Epithelial cell of proximal tubule (primary cell): Measurements from ENCODE around the gene PTDSS2. TPM values are rescaled to one million over a fixed set of nuclear protein-coding genes. Genes with fewer than 3 reads are reported as not detected.
A peak's percentile ranks its signal among the peaks of the same experiment; 100 is the strongest.
"Not testable (repeated sequence)": the region's sequence is repeated elsewhere in the genome, so short reads cannot be mapped to it uniquely, and the experiment has no call there.

Experiments
- DNase-seq: peaks from one replicate; pipeline ENCODE4 v3.0.0-alpha.2; 2011; ENCODE audit warnings: low read depth
- H3K4me3 ChIP-seq: 2 replicates; pipeline ENCODE4 v1.5.1; 2011; ENCODE audit warnings: low read depth, mild to moderate bottlenecking, low read length
- total RNA-seq: library from RNA; depleted of rRNA; stranded (reverse); fragments of >200 nt; gene quantifications from 2 replicates; pipeline ENCODE4 v1.2.3, GENCODE V29; 2015
- TF ChIP-seq, protein P1 (sequence below): conservative IDR thresholded peaks from 2 replicates; pipeline ENCODE4 v1.5.1; 2012; ENCODE audit warnings: low read depth, mild to moderate bottlenecking, low read length

PTDSS2 gene
- total RNA-seq, 1 donor from 2014 or later, result 53.4 TPM

DNA sequence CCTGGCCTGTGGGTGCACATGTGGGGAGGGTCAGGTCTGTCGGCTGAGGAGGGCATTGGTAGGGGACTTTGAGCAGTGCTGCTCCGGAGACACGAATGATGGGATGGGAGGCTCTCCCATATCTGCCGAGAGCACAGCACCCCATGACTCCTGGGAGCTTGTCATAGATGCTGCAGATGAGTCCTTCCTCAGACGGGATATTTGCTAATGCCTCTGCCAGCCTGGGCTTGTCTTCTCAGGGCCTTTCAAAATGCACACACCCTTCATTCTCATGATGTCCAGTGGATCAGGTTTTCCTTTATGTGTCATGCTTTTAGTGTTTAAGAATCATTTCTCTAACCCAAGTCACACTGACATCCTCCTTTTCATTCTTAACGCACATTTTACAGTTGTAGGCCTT lies 65.1 kb downstream of the PTDSS2 start:
- no peak for DNase-seq
- TF ChIP-seq, protein P1, sequence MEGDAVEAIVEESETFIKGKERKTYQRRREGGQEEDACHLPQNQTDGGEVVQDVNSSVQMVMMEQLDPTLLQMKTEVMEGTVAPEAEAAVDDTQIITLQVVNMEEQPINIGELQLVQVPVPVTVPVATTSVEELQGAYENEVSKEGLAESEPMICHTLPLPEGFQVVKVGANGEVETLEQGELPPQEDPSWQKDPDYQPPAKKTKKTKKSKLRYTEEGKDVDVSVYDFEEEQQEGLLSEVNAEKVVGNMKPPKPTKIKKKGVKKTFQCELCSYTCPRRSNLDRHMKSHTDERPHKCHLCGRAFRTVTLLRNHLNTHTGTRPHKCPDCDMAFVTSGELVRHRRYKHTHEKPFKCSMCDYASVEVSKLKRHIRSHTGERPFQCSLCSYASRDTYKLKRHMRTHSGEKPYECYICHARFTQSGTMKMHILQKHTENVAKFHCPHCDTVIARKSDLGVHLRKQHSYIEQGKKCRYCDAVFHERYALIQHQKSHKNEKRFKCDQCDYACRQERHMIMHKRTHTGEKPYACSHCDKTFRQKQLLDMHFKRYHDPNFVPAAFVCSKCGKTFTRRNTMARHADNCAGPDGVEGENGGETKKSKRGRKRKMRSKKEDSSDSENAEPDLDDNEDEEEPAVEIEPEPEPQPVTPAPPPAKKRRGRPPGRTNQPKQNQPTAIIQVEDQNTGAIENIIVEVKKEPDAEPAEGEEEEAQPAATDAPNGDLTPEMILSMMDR, result no peak
- no peak overlapping the region for H3K4me3 ChIP-seq

DNA sequence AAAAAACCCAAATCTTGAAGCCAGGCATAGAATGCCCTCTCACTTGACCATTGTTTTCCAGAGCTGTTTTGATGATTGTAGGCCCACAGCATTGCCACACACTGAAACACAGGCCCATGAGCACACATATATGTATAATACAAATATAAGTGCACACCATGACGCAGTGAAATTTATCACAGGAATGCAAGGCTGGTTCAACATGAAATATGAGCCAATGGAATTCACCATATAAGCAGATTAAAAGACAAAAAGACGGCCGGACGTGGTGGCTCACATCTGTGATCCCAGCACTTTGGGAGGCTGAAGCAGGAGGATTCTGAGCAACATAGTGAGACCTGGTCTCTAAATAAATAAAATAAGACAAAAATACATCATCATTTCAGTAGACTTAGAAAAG lies 66.3 kb downstream of the PTDSS2 start:
- TF ChIP-seq, protein P1, result no peak
- DNase-seq, result no peak
- no peak overlapping the region for H3K4me3 ChIP-seq

DNA sequence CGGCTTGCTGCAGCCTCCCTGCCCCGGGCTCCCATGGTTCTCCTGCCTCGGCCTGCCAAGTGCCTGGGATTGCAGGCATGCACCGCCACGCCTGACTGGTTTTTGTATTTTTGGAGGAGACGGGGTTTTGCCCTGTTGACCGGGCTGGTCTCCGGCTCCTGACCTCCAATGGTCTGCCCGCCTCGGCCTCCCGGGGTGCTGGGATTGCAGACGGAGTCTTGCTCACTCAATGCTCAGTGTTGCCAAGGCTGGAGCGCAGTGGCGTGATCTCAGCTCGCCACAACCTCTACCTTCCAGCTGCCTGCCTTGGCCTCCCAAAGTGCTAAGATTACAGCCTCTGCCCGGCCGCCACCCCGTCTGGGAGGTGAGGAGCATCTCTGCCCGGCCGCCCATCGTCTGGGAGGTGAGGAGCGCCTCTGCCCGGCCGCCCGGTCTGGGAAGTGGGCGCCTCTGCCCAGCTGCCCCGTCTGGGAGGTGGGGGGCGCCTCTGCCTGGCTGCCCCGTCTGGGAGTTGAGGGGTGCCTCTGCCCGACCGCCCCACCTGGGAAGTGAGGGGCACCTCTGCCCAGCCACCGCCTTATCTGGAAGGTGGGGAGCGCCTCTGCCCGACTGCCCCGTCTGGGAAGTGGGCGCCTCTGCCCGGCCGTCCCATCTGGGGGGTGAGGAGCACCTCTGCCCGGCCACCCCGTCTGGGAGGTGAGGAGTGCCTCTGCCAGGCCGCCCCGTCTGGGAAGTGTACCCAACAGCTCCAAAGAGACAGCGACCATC lies 67.0 kb downstream of the PTDSS2 start:
- not testable (repeated sequence) for H3K4me3 ChIP-seq, DNase-seq

DNA sequence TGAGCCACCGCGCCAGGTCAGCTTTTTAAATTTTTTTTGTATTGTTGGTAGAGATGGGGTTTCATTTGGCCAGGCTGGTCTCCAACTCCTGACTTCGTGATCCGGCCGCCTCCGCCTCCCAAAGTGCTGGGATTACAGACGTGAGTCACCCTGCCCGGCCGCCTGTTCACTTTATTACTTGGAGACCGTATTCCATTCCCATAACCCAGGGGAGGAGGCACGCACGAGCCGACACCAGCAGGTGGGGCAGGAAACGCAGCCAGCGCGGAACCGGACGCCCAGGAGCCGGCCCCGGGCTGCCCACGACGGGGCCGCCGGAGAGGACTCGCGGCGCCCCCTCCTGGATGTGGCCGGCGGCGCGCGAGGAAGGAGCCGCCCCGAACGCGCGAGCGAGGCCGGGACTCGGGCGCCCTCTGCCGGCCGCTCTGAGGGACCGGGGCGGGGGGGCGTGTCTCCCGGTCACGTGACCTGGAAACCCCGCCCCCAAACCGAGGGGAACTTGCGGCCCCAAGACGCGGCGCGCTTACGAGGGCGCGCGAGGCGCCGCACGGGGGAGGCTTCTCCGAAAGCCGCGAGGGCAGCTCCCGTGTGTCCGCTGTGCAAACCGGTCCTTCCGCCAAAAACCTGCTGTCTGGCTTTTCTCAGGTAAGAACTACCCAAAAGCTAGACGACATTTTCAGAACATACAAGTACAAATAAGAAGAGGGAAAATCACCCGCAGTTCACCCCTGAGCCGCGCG lies 68.6 kb downstream of the PTDSS2 start:
- DNase-seq, result peak; percentile 72
- H3K4me3 ChIP-seq, result peak overlapping the region; percentile 36
- TF ChIP-seq, protein P1, result peak; percentile 77

DNA sequence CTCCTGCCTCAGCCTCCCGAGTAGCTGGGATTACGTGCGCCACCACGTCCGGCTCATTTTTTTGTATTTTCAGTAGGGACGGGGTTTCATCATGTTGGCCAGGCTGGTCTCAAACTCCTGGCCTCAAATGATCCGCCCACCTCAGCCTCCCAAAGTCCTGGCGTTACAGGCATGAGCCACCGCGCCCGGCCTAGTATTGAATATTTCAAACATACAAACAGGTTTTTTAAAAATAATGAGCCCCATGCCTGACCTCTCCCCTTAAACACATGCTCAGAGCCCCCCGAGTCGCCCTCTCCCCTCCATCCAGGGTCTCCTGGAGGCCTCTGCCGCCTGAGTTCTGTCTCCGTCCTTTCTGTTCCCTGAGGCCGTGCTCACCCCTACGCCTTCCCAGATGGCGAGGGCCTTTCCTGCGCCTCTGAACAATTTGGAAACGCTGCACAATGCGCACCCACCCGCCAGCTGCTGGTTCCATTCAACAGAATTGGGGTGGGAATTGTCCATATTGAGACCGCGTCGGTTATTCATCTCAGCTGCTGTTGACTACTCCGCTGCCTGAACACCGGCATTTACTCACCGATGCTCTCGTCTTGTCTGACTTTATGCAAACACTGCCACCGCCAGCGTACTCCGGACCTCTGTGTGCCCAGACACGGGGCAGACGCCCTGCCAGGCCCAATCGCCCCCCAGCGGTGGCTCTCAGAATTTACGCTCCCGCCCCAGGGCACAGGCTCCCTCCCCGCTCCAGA lies 70.5 kb downstream of the PTDSS2 start:
- no peak overlapping the region for H3K4me3 ChIP-seq
- TF ChIP-seq, protein P1, result peak; percentile 5
- no peak for DNase-seq

DNA sequence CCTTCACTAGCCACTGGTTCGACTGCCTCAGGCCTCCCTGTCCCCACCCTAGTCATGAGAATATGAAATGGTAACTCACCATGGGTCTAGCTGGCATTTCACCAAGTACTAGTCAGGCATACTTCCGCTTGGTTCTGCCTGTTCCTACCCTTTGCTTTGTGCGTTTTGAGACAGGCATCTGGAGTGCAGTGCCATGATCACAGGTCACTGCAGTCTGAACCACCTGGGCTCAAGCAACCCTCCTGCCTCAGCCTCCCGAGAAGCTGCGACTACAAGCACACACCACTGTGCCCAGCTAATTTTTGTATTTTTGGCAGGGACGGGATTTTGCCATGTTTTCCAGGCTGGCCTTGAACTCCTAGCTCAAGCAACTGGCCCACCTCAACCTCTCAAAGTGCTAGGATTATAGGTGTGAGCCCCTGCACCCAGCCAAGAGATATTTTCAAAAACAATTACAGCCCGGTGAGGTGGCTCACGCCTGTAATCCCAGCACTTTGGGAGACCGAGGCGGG lies 71.2 kb downstream of the PTDSS2 start:
- TF ChIP-seq, protein P1, result no peak
- H3K4me3 ChIP-seq, result no peak overlapping the region
- no peak for DNase-seq

DNA sequence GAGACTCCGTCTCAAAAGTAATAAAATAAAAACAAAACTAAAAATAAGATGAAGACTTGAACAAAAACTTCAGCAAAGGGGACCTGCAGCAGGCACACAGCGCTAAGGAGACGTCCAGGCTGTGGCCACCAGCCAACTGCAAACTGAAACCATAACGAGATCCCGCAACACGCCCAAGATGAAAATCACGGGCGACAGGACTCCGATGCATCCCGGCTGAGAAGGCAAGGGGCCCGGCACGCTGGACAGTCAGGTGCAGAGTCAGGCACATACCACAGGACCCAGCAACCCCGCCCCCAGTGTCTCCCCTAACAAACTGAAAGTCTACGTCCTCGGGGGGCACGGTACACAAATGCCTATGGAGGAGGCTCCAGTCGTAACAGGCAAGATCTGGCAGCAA lies 76.1 kb downstream of the PTDSS2 start:
- H3K4me3 ChIP-seq, result peak overlapping the region; percentile 35
- DNase-seq, result no peak
- TF ChIP-seq, protein P1, result no peak
